HL-60 (cell line): ENCODE data around the gene TASP1.
"Not testable (repeated sequence)": the region's sequence is repeated elsewhere in the genome, so short reads cannot be mapped to it uniquely, and the experiment has no call there.

ENCODE experiments used
- DNase-seq, 2 experiments: peaks; one replicate each; pipeline ENCODE4 v3.0.0-alpha.2; 2010 to 2020; ENCODE audit warnings: low read depth in 1 of 2, low spot score in 1 of 2
- H3K27ac ChIP-seq: fragments of 250-450 bp; sonication (Bioruptor Pico); replicated peaks from 2 replicates; pipeline ENCODE4 v1.5.1; 2020; ENCODE audit warnings: mild to moderate bottlenecking, moderate library complexity
- H3K27me3 ChIP-seq: fragments of 250-450 bp; sonication (Bioruptor Pico); 2 replicates; pipeline ENCODE4 v1.5.1; 2021; ENCODE audit warnings: mild to moderate bottlenecking, moderate library complexity; ENCODE audit not compliant: insufficient read depth, poor library complexity, severe bottlenecking
- H3K4me3 ChIP-seq: replicated peaks from 2 replicates; pipeline ENCODE4 v1.5.1; 2011; ENCODE audit warnings: mild to moderate bottlenecking, control low read depth, low read length; ENCODE audit not compliant: insufficient read depth
- CTCF ChIP-seq: IDR thresholded peaks from one replicate; pipeline ENCODE4 v1.5.1; 2011; ENCODE audit warnings: low read length, control low read depth, inconsistent platforms; ENCODE audit not compliant: insufficient read depth
- GABPA ChIP-seq: IDR thresholded peaks from 2 replicates; pipeline ENCODE4 v1.6.1; 2012; ENCODE audit warnings: low read depth
- POLR2AphosphoS5 ChIP-seq: IDR thresholded peaks from 2 replicates; pipeline ENCODE4 v1.6.1; 2012; ENCODE audit warnings: low read depth
- REST ChIP-seq: IDR thresholded peaks from 2 replicates; pipeline ENCODE4 v1.6.1; 2012; ENCODE audit warnings: low read depth; ENCODE audit not compliant: insufficient replicate concordance
- SPI1 ChIP-seq: IDR thresholded peaks from 2 replicates; pipeline ENCODE4 v1.6.1; 2012; ENCODE audit warnings: low read depth, mild to moderate bottlenecking, borderline replicate concordance

The TASP1 gene

GRCh38 chr20:13486694-13487093 lies 152.0 kb downstream of the TASP1 start:
- H3K4me3 ChIP-seq = no peak overlapping the region
- H3K27me3 ChIP-seq = no peaks in the 10 kb centered on the region
- no peak for TF ChIP-seq SPI1
- TF ChIP-seq REST = no peak
- TF ChIP-seq POLR2AphosphoS5 = no peak
- no peak for DNase-seq
- no peak overlapping the region for H3K27ac ChIP-seq

GRCh38 chr20:13485576-13485975 lies 153.2 kb downstream of the TASP1 start:
- TF ChIP-seq CTCF (no peak), SPI1 (no peak), GABPA (no peak), POLR2AphosphoS5 (no peak), REST (no peak)
- H3K4me3 ChIP-seq = no peak overlapping the region
- DNase-seq = no peak
- H3K27ac ChIP-seq = no peak overlapping the region
- H3K27me3 ChIP-seq = no peaks in the 10 kb centered on the region

GRCh38 chr20:13485019-13485418 lies 153.7 kb downstream of the TASP1 start:
- H3K27me3 ChIP-seq, H3K27ac ChIP-seq, H3K4me3 ChIP-seq, DNase-seq: not testable (repeated sequence)

- not testable (repeated sequence) for H3K4me3 ChIP-seq, H3K27me3 ChIP-seq, H3K27ac ChIP-seq, DNase-seq
These were observed 155.3 kb downstream of the TASP1 start for GRCh38 chr20:13483472-13483871.

GRCh38 chr20:13478366-13478765 lies 160.4 kb downstream of the TASP1 start:
- DNase-seq = no peak
- H3K4me3 ChIP-seq = no peak overlapping the region
- no peak for TF ChIP-seq SPI1
- H3K27me3 ChIP-seq = no peaks in the 10 kb centered on the region
- no peak overlapping the region for H3K27ac ChIP-seq

GRCh38 chr20:13474467-13474866 lies 164.3 kb downstream of the TASP1 start:
- no peak for DNase-seq
- TF ChIP-seq CTCF (no peak), GABPA (no peak), SPI1 (no peak), POLR2AphosphoS5 (no peak), REST (no peak)
- no peak overlapping the region for H3K4me3 ChIP-seq

More at GRCh38 chr20:13474467-13474866, 164.3 kb downstream of the TASP1 start:
- Histone ChIP-seq H3K27ac (no peak overlapping the region), H3K27me3 (no peaks in the 10 kb centered on the region)
